Muscle layer of duodenum (tissue), 2 donors: ENCODE results near the gene SLAMF8.

Experiments
- H3K27ac ChIP-seq: one replicate; pipeline ENCODE4 v1.7.0; 2013; ENCODE audit warnings: mild to moderate bottlenecking, low read length
- H3K27me3 ChIP-seq: one replicate; pipeline ENCODE4 v1.7.0; 2013; ENCODE audit warnings: low read depth, mild to moderate bottlenecking, control low read depth, low read length
- H3K36me3 ChIP-seq, 2 donors: one replicate each; pipeline ENCODE4 v1.7.0; 2013; ENCODE audit warnings: low read length in 2 of 2, control low read depth in 1 of 2, mild to moderate bottlenecking in 1 of 2; ENCODE audit not compliant: insufficient read depth in 2 of 2, control insufficient read depth in 1 of 2
- H3K4me1 ChIP-seq, 2 donors: one replicate each; pipeline ENCODE4 v1.7.0; 2013; ENCODE audit warnings: low read length in 2 of 2, mild to moderate bottlenecking in 2 of 2, control low read depth in 1 of 2, moderate library complexity in 1 of 2; ENCODE audit not compliant: insufficient read depth in 2 of 2, control insufficient read depth in 1 of 2
- H3K4me3 ChIP-seq, 2 donors: one replicate each; pipeline ENCODE4 v1.7.0; 2013; ENCODE audit warnings: low read length in 2 of 2, low read depth in 1 of 2, mild to moderate bottlenecking in 1 of 2
- H3K9me3 ChIP-seq, 2 donors: one replicate each; pipeline ENCODE4 v1.7.0; 2013; ENCODE audit warnings: low read length in 2 of 2, control low read depth in 1 of 2, mild to moderate bottlenecking in 1 of 2; ENCODE audit not compliant: control insufficient read depth in 1 of 2
- donor health status: healthy.

SLAMF8 gene

DNA sequence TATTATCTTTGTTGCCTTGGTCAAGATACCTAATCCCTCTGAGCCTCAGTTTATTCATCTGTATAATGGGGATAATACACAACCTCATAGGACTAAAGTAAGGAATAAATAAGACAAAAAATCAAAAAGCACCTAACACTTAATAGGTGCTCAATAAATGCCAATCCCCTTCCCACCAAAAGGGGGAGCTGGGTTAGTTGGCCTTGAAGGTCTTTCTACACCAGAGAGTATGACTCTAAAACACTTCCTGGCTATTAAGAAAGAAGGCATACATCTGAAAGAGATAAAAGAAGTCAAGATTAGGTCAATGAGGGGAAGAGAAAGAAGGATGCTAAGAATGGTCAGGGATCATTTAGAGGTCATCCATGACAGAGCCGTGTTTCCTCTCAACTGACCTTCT, 24.7 kb downstream of the SLAMF8 start:
- no peaks in the 10 kb centered on the region for H3K27me3 ChIP-seq
- no peaks in the 10 kb centered on the region for H3K9me3 ChIP-seq
- H3K36me3 ChIP-seq: no peaks in the 10 kb centered on the region
- no peak overlapping the region for H3K27ac ChIP-seq
- peaks cover 0 to 18% of the 10 kb centered on the region in 2 donors for H3K4me1 ChIP-seq
- no peak overlapping the region for H3K4me3 ChIP-seq

DNA sequence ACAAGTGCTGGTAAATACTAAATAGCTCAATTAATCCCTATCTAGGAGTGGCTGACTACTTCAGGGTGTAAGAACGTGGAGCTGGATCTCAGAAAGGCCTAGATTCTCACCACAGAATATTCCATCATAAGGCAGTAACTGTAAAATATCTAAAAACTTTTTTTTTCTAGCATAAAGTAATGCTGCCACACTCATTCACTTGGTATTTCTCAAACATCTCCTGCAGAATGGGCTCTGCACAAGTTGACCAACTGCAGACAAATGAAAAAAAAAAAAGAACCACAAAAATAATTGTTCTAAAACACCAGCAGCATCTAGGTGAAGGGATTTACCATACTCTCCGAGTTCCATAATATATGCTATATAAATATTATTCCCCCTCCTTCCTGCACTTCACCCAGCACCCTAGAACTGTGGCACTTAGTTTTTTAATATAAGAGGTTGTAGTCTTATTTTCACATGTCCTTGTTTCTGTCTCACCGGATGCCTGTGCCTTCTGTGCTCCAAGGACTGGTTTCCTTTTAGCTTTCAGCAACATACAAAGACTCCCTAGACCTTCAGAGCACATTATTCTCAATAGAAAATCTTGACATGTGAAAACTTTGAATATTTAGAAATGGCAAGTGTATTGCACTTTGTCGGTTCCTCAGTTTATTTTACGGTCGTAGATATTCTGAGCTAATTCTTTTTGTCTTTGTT, 26.9 kb downstream of the SLAMF8 start:
- Histone ChIP-seq H3K4me1 (peaks cover 0 to 18% of the 10 kb centered on the region in 2 donors), H3K36me3 (no peaks in the 10 kb centered on the region), H3K4me3 (peak overlapping the region; percentile 49 to 85), H3K27ac (peak overlapping the region; percentile 77), H3K9me3 (no peaks in the 10 kb centered on the region), H3K27me3 (no peaks in the 10 kb centered on the region)

DNA sequence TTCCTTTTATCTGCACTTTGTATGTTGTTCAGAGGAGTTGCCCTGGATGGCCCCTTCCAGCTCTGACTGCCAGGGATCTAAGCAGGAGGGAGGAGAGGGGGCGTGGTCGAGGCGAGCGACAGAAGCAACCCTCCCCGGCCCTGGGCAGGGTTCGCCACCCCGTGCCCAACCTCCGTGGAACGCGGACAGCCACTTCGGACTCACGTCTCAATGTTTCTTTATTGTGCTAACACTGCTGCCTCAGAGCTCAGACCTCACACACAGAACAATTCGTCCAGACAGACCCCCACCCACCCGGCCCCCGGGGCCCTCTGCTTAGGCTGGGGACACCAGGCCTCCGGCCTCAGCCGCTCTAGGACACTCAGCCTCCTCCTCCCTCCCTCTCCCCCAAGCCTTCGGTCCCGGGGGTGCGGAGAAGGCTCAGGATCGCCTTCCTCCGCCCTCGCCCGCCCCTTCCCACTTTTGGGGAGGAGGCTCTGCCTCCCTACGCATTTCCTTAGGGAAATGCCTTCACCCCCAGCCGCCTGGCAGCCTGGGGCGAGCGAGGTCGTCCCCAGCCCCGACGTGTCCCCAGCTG, 27.5 kb downstream of the SLAMF8 start:
- H3K9me3 ChIP-seq: no peaks in the 10 kb centered on the region
- peak overlapping the region; percentile 77 for H3K27ac ChIP-seq
- H3K27me3 ChIP-seq: no peaks in the 10 kb centered on the region
- no peaks in the 10 kb centered on the region for H3K36me3 ChIP-seq
- H3K4me3 ChIP-seq: peak overlapping the region; percentile 49 to 85
- H3K4me1 ChIP-seq: peaks cover 0 to 18% of the 10 kb centered on the region in 2 donors

DNA sequence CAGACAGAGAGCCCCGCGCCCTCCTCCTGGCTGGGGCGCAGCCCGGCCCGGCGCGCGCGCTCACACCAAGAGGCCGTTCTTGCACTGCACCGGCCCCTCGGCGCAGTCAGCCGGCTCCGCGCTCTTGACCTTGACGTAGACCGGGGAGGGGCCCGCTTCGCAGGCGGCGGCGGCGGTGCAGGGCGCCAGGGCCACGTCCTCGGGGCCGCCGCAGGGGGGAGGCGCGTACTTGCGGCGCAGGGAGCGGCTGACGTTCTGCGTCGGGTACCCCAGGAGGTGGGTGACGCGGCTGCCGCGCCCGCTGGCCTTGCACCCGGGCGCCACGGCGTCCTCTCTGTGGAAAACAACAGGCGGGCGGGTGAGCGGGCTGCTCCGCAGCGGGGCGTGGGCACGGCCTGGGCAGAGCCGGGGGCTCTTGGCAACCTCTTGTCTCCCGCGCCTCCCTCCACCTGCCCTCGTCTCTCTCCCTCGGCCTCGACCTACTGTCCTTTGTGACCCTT, 28.1 kb downstream of the SLAMF8 start:
- H3K4me3 ChIP-seq: peak overlapping the region; percentile 49 to 85
- peaks cover 0 to 18% of the 10 kb centered on the region in 2 donors for H3K4me1 ChIP-seq
- H3K27ac ChIP-seq: peak overlapping the region; percentile 77
- no peaks in the 10 kb centered on the region for H3K9me3 ChIP-seq
- no peaks in the 10 kb centered on the region for H3K36me3 ChIP-seq
- H3K27me3 ChIP-seq: no peaks in the 10 kb centered on the region

DNA sequence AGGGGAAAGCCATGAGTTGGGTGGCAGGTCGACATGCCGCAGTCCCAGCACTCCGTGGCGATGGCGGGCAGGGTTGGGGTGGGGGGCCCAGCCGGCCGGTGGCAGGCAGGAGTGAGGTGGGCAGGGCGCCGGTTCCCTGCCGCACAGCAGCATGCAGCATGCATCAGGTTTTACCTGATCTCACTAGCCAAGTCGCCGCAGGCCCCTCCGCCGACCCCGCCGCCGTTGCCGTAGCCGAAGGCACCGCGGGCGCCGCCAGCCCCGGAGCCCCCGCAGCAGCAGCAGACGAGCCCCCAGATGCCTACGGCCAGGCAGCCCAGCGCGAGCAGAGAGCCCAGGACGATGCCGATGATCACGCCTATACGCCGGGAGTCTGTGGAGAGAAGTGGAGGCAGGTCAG, 29.0 kb downstream of the SLAMF8 start:
- H3K27ac ChIP-seq: no peak overlapping the region
- H3K9me3 ChIP-seq: no peaks in the 10 kb centered on the region
- no peaks in the 10 kb centered on the region for H3K36me3 ChIP-seq
- H3K4me1 ChIP-seq: peaks cover 0 to 18% of the 10 kb centered on the region in 2 donors
- H3K27me3 ChIP-seq: no peaks in the 10 kb centered on the region
- H3K4me3 ChIP-seq: peak overlapping the region in 1 of 2 donors; percentile 85

DNA sequence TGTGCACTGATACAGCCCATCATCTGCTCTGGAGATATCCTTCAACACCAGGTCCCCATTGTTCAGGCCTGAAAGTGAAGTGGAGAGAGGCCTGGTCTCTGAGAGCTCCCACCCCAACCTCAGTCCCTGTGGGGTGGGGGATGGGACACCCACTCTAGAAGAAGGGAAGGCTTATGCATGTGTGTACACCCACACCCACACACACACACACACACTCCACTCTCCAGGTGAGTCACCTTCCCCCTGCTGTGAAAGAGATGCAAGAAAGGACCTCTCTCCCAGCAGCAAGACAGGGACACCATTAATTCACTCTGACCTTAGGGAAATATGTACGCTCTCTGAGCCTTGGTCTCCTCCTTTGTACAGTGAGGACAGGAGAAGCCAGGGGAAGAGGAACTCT, 29.9 kb downstream of the SLAMF8 start:
- Histone ChIP-seq H3K4me1 (peaks cover 0 to 18% of the 10 kb centered on the region in 2 donors), H3K9me3 (no peaks in the 10 kb centered on the region), H3K27me3 (no peaks in the 10 kb centered on the region), H3K27ac (no peak overlapping the region), H3K4me3 (no peak overlapping the region), H3K36me3 (no peaks in the 10 kb centered on the region)

DNA sequence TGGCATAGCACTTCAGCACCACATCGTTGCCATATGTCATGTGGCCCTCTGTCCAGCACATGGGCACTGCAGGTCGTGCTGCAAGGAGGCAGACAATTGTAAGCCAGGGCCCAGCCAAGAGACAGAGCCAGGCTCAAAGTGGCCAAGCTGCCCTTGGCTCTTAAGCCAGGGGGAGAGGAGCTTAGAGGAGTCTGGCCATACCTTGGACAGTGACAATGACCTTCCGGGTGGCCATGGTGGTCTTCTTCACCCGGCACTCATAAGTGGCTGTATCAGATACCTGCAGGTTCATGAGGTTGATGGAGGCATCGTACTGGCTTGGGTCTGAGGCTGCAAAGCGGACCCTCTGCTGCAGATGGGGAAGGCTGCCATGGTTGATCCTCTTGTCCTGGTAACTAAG, 31.2 kb downstream of the SLAMF8 start:
- H3K27me3 ChIP-seq: no peaks in the 10 kb centered on the region
- H3K27ac ChIP-seq: no peak overlapping the region
- H3K9me3 ChIP-seq: no peaks in the 10 kb centered on the region
- no peak overlapping the region for H3K4me3 ChIP-seq
- H3K4me1 ChIP-seq: peaks cover 0 to 16% of the 10 kb centered on the region in 2 donors
- no peaks in the 10 kb centered on the region for H3K36me3 ChIP-seq

DNA sequence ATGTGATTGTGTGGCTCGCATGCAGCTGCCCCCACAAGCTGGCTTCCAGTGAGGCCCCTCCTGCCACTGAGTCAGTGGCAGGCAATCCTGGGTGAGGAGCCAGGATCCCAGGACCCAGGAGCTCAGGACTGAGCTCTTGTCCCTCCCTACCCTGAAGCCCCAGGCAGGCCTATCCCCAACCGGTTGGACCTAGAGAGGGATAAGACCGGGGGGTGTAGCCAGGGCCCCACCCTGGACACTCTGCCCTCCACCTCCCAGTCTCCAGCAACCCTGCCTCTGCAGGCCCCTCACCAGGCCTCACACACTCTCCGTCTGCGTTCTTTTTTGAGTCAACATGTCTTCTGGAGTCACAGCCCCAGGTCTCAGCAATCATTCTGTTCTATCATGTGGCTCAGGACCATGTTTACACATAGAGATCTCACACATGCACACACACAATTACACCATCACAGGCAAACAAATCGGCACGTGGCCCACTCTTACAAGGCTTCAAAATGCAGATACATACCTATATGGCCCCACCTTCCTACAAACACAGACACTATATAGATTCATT, 33.2 kb downstream of the SLAMF8 start:
- H3K4me1 ChIP-seq: peaks cover 0 to 5% of the 10 kb centered on the region in 2 donors
- no peak overlapping the region for H3K27ac ChIP-seq
- H3K27me3 ChIP-seq: no peaks in the 10 kb centered on the region
- H3K9me3 ChIP-seq: no peaks in the 10 kb centered on the region
- no peak overlapping the region for H3K4me3 ChIP-seq
- H3K36me3 ChIP-seq: no peaks in the 10 kb centered on the region

DNA sequence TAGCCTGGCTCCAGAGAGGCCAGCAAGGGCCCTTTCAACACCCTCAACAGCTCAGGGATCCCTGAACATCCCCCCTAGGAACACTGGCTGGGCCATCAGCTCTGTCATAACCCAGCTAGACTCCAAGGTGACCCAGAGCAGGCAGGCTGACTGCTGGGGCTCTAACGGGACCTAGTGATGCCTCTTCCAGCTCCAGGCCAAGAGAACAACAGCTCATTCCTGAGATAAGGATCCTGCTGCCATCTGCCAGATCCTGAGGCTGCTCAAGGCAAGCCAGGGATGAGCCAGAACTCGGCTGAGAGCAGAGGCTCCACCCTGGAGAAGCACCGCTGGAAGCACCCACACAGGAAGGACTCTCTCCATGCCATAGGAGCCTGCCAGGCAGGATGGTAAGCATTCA, 33.8 kb downstream of the SLAMF8 start:
- Histone ChIP-seq H3K27me3 (no peaks in the 10 kb centered on the region), H3K36me3 (no peaks in the 10 kb centered on the region), H3K4me1 (peaks cover 0 to under 1% of the 10 kb centered on the region in 2 donors), H3K9me3 (no peaks in the 10 kb centered on the region), H3K4me3 (no peak overlapping the region), H3K27ac (no peak overlapping the region)

DNA sequence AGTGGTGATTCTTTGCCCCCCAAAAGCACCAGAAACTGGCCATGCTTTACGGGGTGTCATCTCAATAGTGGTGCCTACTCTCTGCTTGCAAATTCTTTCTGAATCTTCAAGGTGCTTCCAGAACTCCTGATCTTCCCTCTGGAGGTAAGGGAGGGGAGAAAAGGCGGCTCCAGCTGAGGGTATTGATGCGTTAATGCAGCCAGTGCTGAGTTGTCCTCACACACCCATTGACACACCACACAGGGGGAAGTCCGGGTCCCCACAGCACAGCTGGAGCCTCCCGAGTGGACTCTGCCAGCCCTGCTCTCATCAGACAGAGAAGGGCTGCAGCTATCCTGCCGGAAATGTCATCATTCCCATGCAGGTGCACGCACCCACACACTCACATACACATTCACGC, 34.5 kb downstream of the SLAMF8 start:
- no peak overlapping the region for H3K27ac ChIP-seq
- H3K36me3 ChIP-seq: no peaks in the 10 kb centered on the region
- H3K9me3 ChIP-seq: no peaks in the 10 kb centered on the region
- no peaks in the 10 kb centered on the region for H3K4me1 ChIP-seq
- H3K27me3 ChIP-seq: no peaks in the 10 kb centered on the region
- H3K4me3 ChIP-seq: no peak overlapping the region

DNA sequence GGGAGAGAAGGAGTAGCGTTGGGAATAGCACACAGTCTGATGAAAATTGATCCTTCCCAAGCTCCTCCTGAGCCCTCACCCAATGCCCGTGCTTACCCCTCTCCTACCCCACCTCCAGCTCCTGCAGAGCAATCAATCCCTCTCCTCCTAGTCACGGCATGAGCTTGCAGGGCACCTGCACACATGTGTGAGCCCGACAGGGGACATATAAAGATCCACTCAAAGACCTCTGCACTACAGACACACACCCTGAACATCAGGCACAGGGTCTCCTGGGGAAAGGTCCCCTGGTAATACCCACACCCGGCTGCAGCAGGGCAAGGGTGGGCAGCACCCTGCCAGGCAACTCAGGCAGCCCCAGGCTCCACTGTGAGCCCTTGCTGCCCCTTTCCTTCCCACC, 35.4 kb downstream of the SLAMF8 start:
- Histone ChIP-seq H3K27ac (no peak overlapping the region), H3K4me1 (no peaks in the 10 kb centered on the region), H3K9me3 (no peaks in the 10 kb centered on the region), H3K27me3 (no peaks in the 10 kb centered on the region), H3K4me3 (no peak overlapping the region), H3K36me3 (no peaks in the 10 kb centered on the region)
